ENCODE results near the gene CDCA7. TPM values are rescaled to one million over a fixed set of nuclear protein-coding genes. Genes with fewer than 3 reads are reported as not detected.

Gene CDCA7
- total RNA-seq, 1 experiment from 2014 or later: 48.2 TPM

DNA sequence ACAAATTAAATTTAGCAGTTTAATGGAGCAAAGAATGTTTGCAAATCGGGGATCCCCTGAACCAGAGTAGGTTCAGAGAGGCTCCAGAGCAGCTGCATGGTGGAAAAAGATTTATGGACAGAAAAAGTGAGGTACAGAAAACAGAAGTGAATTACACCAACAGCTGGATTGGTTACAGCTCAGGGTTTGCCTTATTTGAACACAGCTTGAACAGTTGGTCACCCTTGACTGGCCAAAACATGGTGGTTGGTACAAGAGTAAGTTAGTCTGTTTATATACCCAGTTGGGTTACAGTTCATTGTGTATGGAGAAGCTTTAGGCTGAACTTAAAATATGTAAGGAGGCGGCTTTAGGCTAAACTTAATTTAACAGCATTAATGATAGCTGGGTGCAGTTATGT, 5.4 kb upstream of the CDCA7 start:
- TF ChIP-seq, protein P1, sequence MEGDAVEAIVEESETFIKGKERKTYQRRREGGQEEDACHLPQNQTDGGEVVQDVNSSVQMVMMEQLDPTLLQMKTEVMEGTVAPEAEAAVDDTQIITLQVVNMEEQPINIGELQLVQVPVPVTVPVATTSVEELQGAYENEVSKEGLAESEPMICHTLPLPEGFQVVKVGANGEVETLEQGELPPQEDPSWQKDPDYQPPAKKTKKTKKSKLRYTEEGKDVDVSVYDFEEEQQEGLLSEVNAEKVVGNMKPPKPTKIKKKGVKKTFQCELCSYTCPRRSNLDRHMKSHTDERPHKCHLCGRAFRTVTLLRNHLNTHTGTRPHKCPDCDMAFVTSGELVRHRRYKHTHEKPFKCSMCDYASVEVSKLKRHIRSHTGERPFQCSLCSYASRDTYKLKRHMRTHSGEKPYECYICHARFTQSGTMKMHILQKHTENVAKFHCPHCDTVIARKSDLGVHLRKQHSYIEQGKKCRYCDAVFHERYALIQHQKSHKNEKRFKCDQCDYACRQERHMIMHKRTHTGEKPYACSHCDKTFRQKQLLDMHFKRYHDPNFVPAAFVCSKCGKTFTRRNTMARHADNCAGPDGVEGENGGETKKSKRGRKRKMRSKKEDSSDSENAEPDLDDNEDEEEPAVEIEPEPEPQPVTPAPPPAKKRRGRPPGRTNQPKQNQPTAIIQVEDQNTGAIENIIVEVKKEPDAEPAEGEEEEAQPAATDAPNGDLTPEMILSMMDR (IDR thresholded peaks at IDR 0.05; ENCODE audit: unreplicated experiment): no peak
- Mint-ChIP-seq H3K27ac (ENCODE audit: unreplicated experiment) (no peak overlapping the region), H3K36me3 (ENCODE audit: insufficient read depth, unreplicated experiment) (peaks cover 4% of the 10 kb centered on the region), H3K9me3 (ENCODE audit: low read depth, unreplicated experiment) (peaks cover 4% of the 10 kb centered on the region), H3K27me3 (ENCODE audit: unreplicated experiment) (peaks cover 18% of the 10 kb centered on the region), H3K4me3 (ENCODE audit: low read depth, unreplicated experiment) (no peak overlapping the region), H3K4me1 (ENCODE audit: low read depth, unreplicated experiment) (peaks cover 32% of the 10 kb centered on the region)
- no TSS peak for BruUV-seq (replicated peaks)
- CTCF ChIA-PET: no interaction called here
- intact Hi-C loops (cut with micrococcal nuclease; ENCODE audit: unreplicated experiment): no loop called here
- DNase-seq: no peak

DNA sequence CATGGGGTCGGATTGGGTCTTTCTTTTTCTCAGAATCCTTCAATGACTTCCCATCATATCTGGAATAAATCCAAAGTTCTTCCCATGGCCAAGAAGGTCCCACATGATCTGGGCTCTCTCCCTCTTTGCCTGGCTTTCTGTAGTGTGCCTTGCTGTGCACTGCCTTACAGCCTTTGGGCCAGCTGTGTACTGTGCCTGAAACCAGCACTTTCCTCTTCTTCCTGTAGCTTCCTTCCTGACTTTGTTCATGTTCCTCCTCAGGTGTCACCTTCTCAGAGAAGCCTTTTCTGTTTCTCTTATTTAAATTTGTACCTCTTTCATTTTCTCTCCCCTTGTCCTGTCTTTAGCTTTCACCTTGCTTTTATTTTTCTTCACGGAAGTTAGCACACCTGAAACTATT, 4.3 kb upstream of the CDCA7 start:
- Mint-ChIP-seq H3K27me3 (ENCODE audit: unreplicated experiment) (peaks cover 18% of the 10 kb centered on the region), H3K9me3 (ENCODE audit: low read depth, unreplicated experiment) (peaks cover 4% of the 10 kb centered on the region), H3K36me3 (ENCODE audit: insufficient read depth, unreplicated experiment) (peaks cover 14% of the 10 kb centered on the region), H3K4me3 (ENCODE audit: low read depth, unreplicated experiment) (no peak overlapping the region), H3K4me1 (ENCODE audit: low read depth, unreplicated experiment) (peaks cover 35% of the 10 kb centered on the region), H3K27ac (ENCODE audit: unreplicated experiment) (no peak overlapping the region)
- DNase-seq: no peak
- CTCF ChIA-PET: interaction anchor here (0.7 kb wide), 1 partner anchor 51 kb away, joined by 5 read pairs; no protein-coding TSS in a partner anchor
- TF ChIP-seq, protein P1 (IDR thresholded peaks at IDR 0.05; ENCODE audit: unreplicated experiment): no peak
- BruUV-seq (replicated peaks): no TSS peak
- intact Hi-C loops (cut with micrococcal nuclease; ENCODE audit: unreplicated experiment): loop anchor here (10.0 kb wide), 1 partner anchor 66 kb away; no protein-coding TSS in a partner anchor

DNA sequence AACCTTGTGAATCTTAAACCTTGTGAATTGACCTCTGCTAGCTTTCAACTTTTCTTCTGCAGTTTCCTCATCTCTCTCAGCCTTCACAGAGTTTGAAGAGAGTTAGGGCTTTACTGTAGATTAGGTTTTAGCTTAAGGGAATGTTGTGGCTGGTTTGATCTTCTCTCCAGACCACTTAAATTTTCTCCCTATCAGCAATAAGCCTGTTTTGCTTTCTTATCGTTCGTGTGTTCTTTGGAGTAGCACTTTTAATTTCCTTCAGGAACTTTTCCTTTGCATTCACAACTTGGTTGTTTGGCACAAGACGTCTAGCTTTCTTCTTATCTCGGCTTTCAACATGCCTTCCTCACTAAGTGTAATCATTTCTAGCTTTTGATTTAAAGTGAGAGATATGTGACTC, 2.8 kb upstream of the CDCA7 start:
- BruUV-seq (replicated peaks): no TSS peak
- no peak for DNase-seq
- Mint-ChIP-seq H3K36me3 (ENCODE audit: insufficient read depth, unreplicated experiment) (peaks cover 25% of the 10 kb centered on the region), H3K4me1 (ENCODE audit: low read depth, unreplicated experiment) (peaks cover 46% of the 10 kb centered on the region), H3K4me3 (ENCODE audit: low read depth, unreplicated experiment) (no peak overlapping the region), H3K9me3 (ENCODE audit: low read depth, unreplicated experiment) (no peaks in the 10 kb centered on the region), H3K27ac (ENCODE audit: unreplicated experiment) (no peak overlapping the region), H3K27me3 (ENCODE audit: unreplicated experiment) (peaks cover 18% of the 10 kb centered on the region)
- intact Hi-C loops (cut with micrococcal nuclease; ENCODE audit: unreplicated experiment): loop anchor here (10.0 kb wide), 1 partner anchor 67 kb away; no protein-coding TSS in a partner anchor
- CTCF ChIA-PET: no interaction called here
- TF ChIP-seq, protein P1 (IDR thresholded peaks at IDR 0.05; ENCODE audit: unreplicated experiment): no peak

DNA sequence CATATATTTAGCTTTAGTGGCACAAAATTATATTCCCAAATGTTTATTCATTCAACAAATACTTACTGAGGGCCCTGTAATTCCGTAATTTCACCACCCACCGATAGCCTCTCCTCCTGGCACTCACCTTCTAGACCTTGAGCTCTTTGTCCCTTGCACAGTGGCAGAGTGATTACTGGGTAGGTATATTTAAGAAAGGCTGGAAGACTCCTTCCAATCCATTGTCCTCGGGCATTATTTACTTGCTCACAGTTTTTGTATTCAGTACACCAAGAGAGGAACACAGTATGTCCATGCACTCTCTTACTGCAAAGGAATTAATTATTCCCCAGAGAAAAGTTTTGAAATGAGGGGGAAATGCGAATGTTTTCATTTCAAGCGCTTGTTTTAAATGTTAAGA, 1.1 kb upstream of the CDCA7 start:
- BruUV-seq (replicated peaks): no TSS peak
- DNase-seq: no peak
- peaks cover 18% of the 10 kb centered on the region for H3K27me3 Mint-ChIP-seq (ENCODE audit: unreplicated experiment)
- H3K36me3 Mint-ChIP-seq (ENCODE audit: insufficient read depth, unreplicated experiment): peaks cover 25% of the 10 kb centered on the region
- intact Hi-C loops (cut with micrococcal nuclease; ENCODE audit: unreplicated experiment): loop anchor here (10.0 kb wide), 1 partner anchor 69 kb away; no protein-coding TSS in a partner anchor
- H3K27ac Mint-ChIP-seq (ENCODE audit: unreplicated experiment): no peak overlapping the region
- CTCF ChIA-PET: interaction anchor here (1.7 kb wide), 1 partner anchor 67 kb away, joined by 6 read pairs; no protein-coding TSS in a partner anchor
- peak overlapping the region; percentile 93 for H3K4me3 Mint-ChIP-seq (ENCODE audit: low read depth, unreplicated experiment)
- peaks cover 40% of the 10 kb centered on the region for H3K4me1 Mint-ChIP-seq (ENCODE audit: low read depth, unreplicated experiment)
- H3K9me3 Mint-ChIP-seq (ENCODE audit: low read depth, unreplicated experiment): no peaks in the 10 kb centered on the region
- TF ChIP-seq, protein P1 (IDR thresholded peaks at IDR 0.05; ENCODE audit: unreplicated experiment): no peak

Data from Calu3 (cell line).